ENCODE data around the gene SERPINB7. TPM values are rescaled to one million over a fixed set of nuclear protein-coding genes. Genes with fewer than 3 reads are reported as not detected.

SERPINB7 gene
- polyA plus RNA-seq, 3 donors from 2014 or later: not detected

GRCh38 chr18:63817441-63818051 is 42.3 kb downstream of the SERPINB7 start:
- Mint-ChIP-seq H3K4me1 (no peaks in the 10 kb centered on the region), H3K27me3 (ENCODE audit: low read depth in 3 of 3) (peaks cover 0 to 6% (median 3%) of the 10 kb centered on the region in 3 donors), H3K27ac (no peak overlapping the region), H3K36me3 (peaks cover 0 to 4% (median 0%) of the 10 kb centered on the region in 3 donors), H3K9me3 (peaks cover 0 to 14% (median 9%) of the 10 kb centered on the region in 6 donors), H3K4me3 (no peak overlapping the region)
- DNase-seq: no peak

GRCh38 chr18:63818212-63818611 is 43.0 kb downstream of the SERPINB7 start:
- Mint-ChIP-seq H3K9me3 (peaks cover 0 to 14% (median 9%) of the 10 kb centered on the region in 6 donors), H3K27ac (no peak overlapping the region), H3K4me3 (no peak overlapping the region), H3K36me3 (peaks cover 0 to 4% (median 0%) of the 10 kb centered on the region in 3 donors), H3K27me3 (ENCODE audit: low read depth in 3 of 3) (peaks cover 0 to 6% (median 3%) of the 10 kb centered on the region in 3 donors), H3K4me1 (no peaks in the 10 kb centered on the region)
- DNase-seq: no peak

- no peak for DNase-seq
- peaks cover 0 to 12% (median 6%) of the 10 kb centered on the region in 3 donors for H3K27me3 Mint-ChIP-seq (ENCODE audit: low read depth in 3 of 3)
- no peak overlapping the region for H3K4me3 Mint-ChIP-seq
- H3K9me3 Mint-ChIP-seq: peaks cover 0 to 14% (median 9%) of the 10 kb centered on the region in 6 donors
- no peak overlapping the region for H3K27ac Mint-ChIP-seq
- peaks cover 0 to 4% (median 0%) of the 10 kb centered on the region in 3 donors for H3K36me3 Mint-ChIP-seq
- H3K4me1 Mint-ChIP-seq: no peaks in the 10 kb centered on the region
Observed at GRCh38 chr18:63819786-63820185, 44.6 kb downstream of the SERPINB7 start.

- peaks cover 0 to 4% (median 0%) of the 10 kb centered on the region in 3 donors for H3K36me3 Mint-ChIP-seq
- no peak overlapping the region for H3K27ac Mint-ChIP-seq
- H3K4me1 Mint-ChIP-seq: no peaks in the 10 kb centered on the region
- peaks cover 0 to 10% (median 2%) of the 10 kb centered on the region in 3 donors for H3K27me3 Mint-ChIP-seq (ENCODE audit: low read depth in 3 of 3)
- no peak overlapping the region for H3K4me3 Mint-ChIP-seq
- DNase-seq: no peak
- H3K9me3 Mint-ChIP-seq: peaks cover 0 to 13% (median 5%) of the 10 kb centered on the region in 6 donors
Observed at GRCh38 chr18:63820694-63821093, 45.5 kb downstream of the SERPINB7 start.

- H3K9me3 Mint-ChIP-seq: no peaks in the 10 kb centered on the region
- no peaks in the 10 kb centered on the region for H3K4me1 Mint-ChIP-seq
- H3K36me3 Mint-ChIP-seq: no peaks in the 10 kb centered on the region
- H3K4me3 Mint-ChIP-seq: no peak overlapping the region
- peaks cover 0 to 10% (median 0%) of the 10 kb centered on the region in 3 donors for H3K27me3 Mint-ChIP-seq (ENCODE audit: low read depth in 3 of 3)
- peak in 1 of 3 donors; percentile 3 for DNase-seq
- H3K27ac Mint-ChIP-seq: no peak overlapping the region
Observed at GRCh38 chr18:63823516-63824219, 48.5 kb downstream of the SERPINB7 start.

- Mint-ChIP-seq H3K27me3 (ENCODE audit: low read depth in 3 of 3) (peaks cover 0 to 10% (median 0%) of the 10 kb centered on the region in 3 donors), H3K36me3 (no peaks in the 10 kb centered on the region), H3K4me1 (no peaks in the 10 kb centered on the region), H3K4me3 (no peak overlapping the region), H3K27ac (no peak overlapping the region), H3K9me3 (no peaks in the 10 kb centered on the region)
- DNase-seq: no peak
Observed at GRCh38 chr18:63824220-63824525, 49.0 kb downstream of the SERPINB7 start.

- Mint-ChIP-seq H3K4me1 (peaks cover 17% of the 10 kb centered on the region in 2 donors), H3K27me3 (ENCODE audit: low read depth in 3 of 3) (peaks cover 0 to 14% (median 10%) of the 10 kb centered on the region in 3 donors), H3K27ac (no peak overlapping the region), H3K9me3 (no peaks in the 10 kb centered on the region), H3K36me3 (no peaks in the 10 kb centered on the region), H3K4me3 (no peak overlapping the region)
- no peak for DNase-seq
Observed at GRCh38 chr18:63828120-63828519, 52.9 kb downstream of the SERPINB7 start.

GRCh38 chr18:63828656-63829055 is 53.4 kb downstream of the SERPINB7 start:
- Mint-ChIP-seq H3K4me3 (no peak overlapping the region), H3K27me3 (ENCODE audit: low read depth in 3 of 3) (peaks cover 0 to 17% (median 10%) of the 10 kb centered on the region in 3 donors), H3K36me3 (no peaks in the 10 kb centered on the region), H3K4me1 (peaks cover 17% of the 10 kb centered on the region in 2 donors), H3K9me3 (no peaks in the 10 kb centered on the region), H3K27ac (no peak overlapping the region)
- no peak for DNase-seq

GRCh38 chr18:63829886-63830285 is 54.7 kb downstream of the SERPINB7 start:
- peaks cover 2 to 14% (median 10%) of the 10 kb centered on the region in 3 donors for H3K27me3 Mint-ChIP-seq (ENCODE audit: low read depth in 3 of 3)

GRCh38 chr18:63831080-63831788 is 56.0 kb downstream of the SERPINB7 start:
- Mint-ChIP-seq H3K27ac (no peak overlapping the region), H3K4me3 (peak overlapping the region in 2 of 5 donors; percentile 12 to 40), H3K27me3 (ENCODE audit: low read depth in 3 of 3) (peaks cover 2 to 14% (median 10%) of the 10 kb centered on the region in 3 donors), H3K36me3 (no peaks in the 10 kb centered on the region), H3K9me3 (no peaks in the 10 kb centered on the region), H3K4me1 (peaks cover 17% of the 10 kb centered on the region in 2 donors)
- peak in 2 of 3 donors; percentile 10 to 23 for DNase-seq

More at GRCh38 chr18:63829886-63830285, 54.7 kb downstream of the SERPINB7 start:
- Mint-ChIP-seq H3K27ac (no peak overlapping the region), H3K36me3 (no peaks in the 10 kb centered on the region), H3K4me3 (no peak overlapping the region), H3K9me3 (no peaks in the 10 kb centered on the region), H3K4me1 (peaks cover 17% of the 10 kb centered on the region in 2 donors)
- no peak for DNase-seq

GRCh38 chr18:63832470-63832869 is 57.3 kb downstream of the SERPINB7 start:
- Mint-ChIP-seq H3K36me3 (no peaks in the 10 kb centered on the region), H3K4me3 (no peak overlapping the region), H3K27ac (no peak overlapping the region), H3K27me3 (ENCODE audit: low read depth in 3 of 3) (peaks cover 2 to 18% (median 10%) of the 10 kb centered on the region in 3 donors), H3K4me1 (peaks cover 17% of the 10 kb centered on the region in 2 donors), H3K9me3 (no peaks in the 10 kb centered on the region)
- DNase-seq: no peak

- Mint-ChIP-seq H3K9me3 (no peaks in the 10 kb centered on the region), H3K36me3 (no peaks in the 10 kb centered on the region), H3K4me1 (peaks cover 17% of the 10 kb centered on the region in 2 donors), H3K27me3 (ENCODE audit: low read depth in 3 of 3) (peaks cover 2 to 18% (median 10%) of the 10 kb centered on the region in 3 donors), H3K4me3 (no peak overlapping the region), H3K27ac (no peak overlapping the region)
- DNase-seq: no peak
Observed at GRCh38 chr18:63834471-63835113, 59.4 kb downstream of the SERPINB7 start.

GRCh38 chr18:63836456-63836855 is 61.2 kb downstream of the SERPINB7 start:
- H3K27ac Mint-ChIP-seq: no peak overlapping the region

More at GRCh38 chr18:63836456-63836855, 61.2 kb downstream of the SERPINB7 start:
- no peak for DNase-seq
- H3K36me3 Mint-ChIP-seq: no peaks in the 10 kb centered on the region
- H3K4me3 Mint-ChIP-seq: no peak overlapping the region
- peaks cover 4 to 5% of the 10 kb centered on the region in 2 donors for H3K4me1 Mint-ChIP-seq
- peaks cover 2 to 17% (median 4%) of the 10 kb centered on the region in 3 donors for H3K27me3 Mint-ChIP-seq (ENCODE audit: low read depth in 3 of 3)
- no peaks in the 10 kb centered on the region for H3K9me3 Mint-ChIP-seq
